OCI-LY1 (cell line): ENCODE data around the gene UFSP2.
"Not testable (repeated sequence)": the region's sequence is repeated elsewhere in the genome, so short reads cannot be mapped to it uniquely, and the experiment has no call there.

Experiments used
- H2AFZ ChIP-seq: fragments of 200-600 bp; sonication (generic), shearing (Covaris generic); 2 replicates; pipeline ENCODE4 v1.6.0; 2014; ENCODE audit warnings: antibody characterized with exemption, mild to moderate bottlenecking, low read length
- H3F3A ChIP-seq: fragments of 200-600 bp; sonication (generic), shearing (Covaris generic); 2 replicates; pipeline ENCODE4 v1.6.0; 2014; ENCODE audit warnings: mild to moderate bottlenecking, antibody characterized with exemption, low read length, moderate library complexity; ENCODE audit not compliant: insufficient read depth
- H3K27ac ChIP-seq: fragments of 200-600 bp; sonication (generic); 2 replicates; pipeline ENCODE4 v1.5.1; 2014; ENCODE audit warnings: low read length, mixed run types, mild to moderate bottlenecking, low read depth; ENCODE audit not compliant: poor library complexity, severe bottlenecking
- H3K27me3 ChIP-seq: fragments of 200-600 bp; sonication (generic); 2 replicates; pipeline ENCODE4 v1.6.0; 2014; ENCODE audit warnings: antibody characterized with exemption, mild to moderate bottlenecking, low read length, moderate library complexity; ENCODE audit not compliant: insufficient read depth
- H3K36me3 ChIP-seq: fragments of 200-600 bp; sonication (generic); 2 replicates; pipeline ENCODE4 v1.6.1; 2014; ENCODE audit warnings: mild to moderate bottlenecking, antibody characterized with exemption, low read length, moderate library complexity, mixed read lengths; ENCODE audit not compliant: insufficient read depth
- H3K4me1 ChIP-seq: fragments of 200-600 bp; sonication (generic); 2 replicates; pipeline ENCODE4 v1.5.1; 2014; ENCODE audit warnings: mild to moderate bottlenecking, low read length, moderate library complexity; ENCODE audit not compliant: insufficient read depth, severe bottlenecking
- H3K4me2 ChIP-seq: fragments of 200-600 bp; sonication (generic), shearing (Covaris generic); 2 replicates; pipeline ENCODE4 v1.6.1; 2014; ENCODE audit warnings: low read length
- H3K4me3 ChIP-seq: fragments of 200-600 bp; sonication (generic); 2 replicates; pipeline ENCODE4 v1.5.1; 2014; ENCODE audit warnings: low read length, low read depth, mild to moderate bottlenecking, mixed read lengths; ENCODE audit not compliant: poor library complexity, severe bottlenecking
- H3K79me2 ChIP-seq: fragments of 200-600 bp; shearing (Covaris generic); 2 replicates; pipeline ENCODE4 v1.6.1; 2016; ENCODE audit warnings: mixed run types, low read length, mixed read lengths; ENCODE audit not compliant: insufficient read depth
- H3K9ac ChIP-seq: fragments of 200-600 bp; sonication (generic), shearing (Covaris generic); 2 replicates; pipeline ENCODE4 v1.6.1; 2014; ENCODE audit warnings: mild to moderate bottlenecking, low read length, mixed read lengths
- H3K9me2 ChIP-seq: fragments of 200-600 bp; sonication (generic), shearing (Covaris generic); 2 replicates; pipeline ENCODE4 v1.6.1; 2014; ENCODE audit warnings: low read depth, mild to moderate bottlenecking, low read length, mixed read lengths
- H3K9me3 ChIP-seq: fragments of 200-600 bp; shearing (Covaris generic); 2 replicates; pipeline ENCODE4 v1.6.1; 2014; ENCODE audit warnings: low read length, mixed read lengths
- H4K20me1 ChIP-seq: fragments of 200-600 bp; sonication (generic), shearing (Covaris generic); 2 replicates; pipeline ENCODE4 v1.6.0; 2016; ENCODE audit warnings: mild to moderate bottlenecking, low read length; ENCODE audit not compliant: insufficient read depth
- CTCF ChIP-seq: fragments of 200-600 bp; sonication (generic), shearing (Covaris generic); IDR thresholded peaks from 2 replicates; pipeline ENCODE4 v1.5.1; 2017; ENCODE audit warnings: mild to moderate bottlenecking, antibody characterized with exemption, low read length, moderate library complexity, mixed read lengths
- EZH2 ChIP-seq: fragments of 200-600 bp; sonication (generic), shearing (Covaris generic); IDR thresholded peaks from 2 replicates; pipeline ENCODE4 v1.8.0; 2017; ENCODE audit warnings: borderline replicate concordance, mixed run types, mild to moderate bottlenecking, antibody characterized with exemption, low read length, moderate library complexity, mixed read lengths

UFSP2 gene

GRCh38 chr4:185364886-185365285 lies 60.9 kb downstream of the UFSP2 start:
- Histone ChIP-seq H3K4me2 (no peak overlapping the region), H3K9me3 (no peaks in the 10 kb centered on the region), H3K4me3 (no peak overlapping the region), H3K27me3 (no peaks in the 10 kb centered on the region), H3K9ac (no peak overlapping the region), H3K79me2 (no peaks in the 10 kb centered on the region), H4K20me1 (no peaks in the 10 kb centered on the region), H2AFZ (no peak overlapping the region), H3K36me3 (peaks cover 14% of the 10 kb centered on the region), H3K9me2 (no peaks in the 10 kb centered on the region), H3F3A (no peaks in the 10 kb centered on the region), H3K27ac (no peak overlapping the region), H3K4me1 (no peaks in the 10 kb centered on the region)
- no peak for TF ChIP-seq EZH2
- TF ChIP-seq CTCF: no peak

- Histone ChIP-seq H3F3A (no peaks in the 10 kb centered on the region), H3K4me2 (no peak overlapping the region), H3K9me3 (no peaks in the 10 kb centered on the region), H3K36me3 (peaks cover 23% of the 10 kb centered on the region), H3K79me2 (no peaks in the 10 kb centered on the region), H2AFZ (no peak overlapping the region), H3K4me1 (no peaks in the 10 kb centered on the region), H3K4me3 (no peak overlapping the region), H3K9ac (no peak overlapping the region), H3K27ac (no peak overlapping the region), H3K9me2 (no peaks in the 10 kb centered on the region), H4K20me1 (no peaks in the 10 kb centered on the region), H3K27me3 (no peaks in the 10 kb centered on the region)
- TF ChIP-seq CTCF: no peak
- TF ChIP-seq EZH2: no peak
Observed at GRCh38 chr4:185363251-185363650, 62.5 kb downstream of the UFSP2 start.

GRCh38 chr4:185362570-185362969 lies 63.2 kb downstream of the UFSP2 start:
- H3K4me2 ChIP-seq, H3K27me3 ChIP-seq, H3K79me2 ChIP-seq, H2AFZ ChIP-seq, H3K27ac ChIP-seq, H3K9ac ChIP-seq, H3K9me2 ChIP-seq, H3K4me1 ChIP-seq, H3K9me3 ChIP-seq, H4K20me1 ChIP-seq, H3F3A ChIP-seq, H3K4me3 ChIP-seq: not testable (repeated sequence)
- H3K36me3 ChIP-seq: peaks cover 29% of the 10 kb centered on the region

- no peaks in the 10 kb centered on the region for H3K4me1 ChIP-seq
- H3K27ac ChIP-seq: no peak overlapping the region
- no peak overlapping the region for H3K4me3 ChIP-seq
- H3K27me3 ChIP-seq: no peaks in the 10 kb centered on the region
- no peaks in the 10 kb centered on the region for H4K20me1 ChIP-seq
- no peak overlapping the region for H2AFZ ChIP-seq
- no peaks in the 10 kb centered on the region for H3K9me3 ChIP-seq
- no peak overlapping the region for H3K9ac ChIP-seq
- no peaks in the 10 kb centered on the region for H3K9me2 ChIP-seq
- H3K36me3 ChIP-seq: peaks cover 32% of the 10 kb centered on the region
- no peaks in the 10 kb centered on the region for H3F3A ChIP-seq
- H3K79me2 ChIP-seq: no peaks in the 10 kb centered on the region
- no peak overlapping the region for H3K4me2 ChIP-seq
- TF ChIP-seq CTCF (no peak), EZH2 (no peak)
Observed at GRCh38 chr4:185361872-185362271, 63.9 kb downstream of the UFSP2 start.
